ENCODE results near the gene MINDY3. TPM values are rescaled to one million over a fixed set of nuclear protein-coding genes. Genes with fewer than 3 reads are reported as not detected.
"Not testable (repeated sequence)": the region's sequence is repeated elsewhere in the genome, so short reads cannot be mapped to it uniquely, and the experiment has no call there.

The MINDY3 gene
- total RNA-seq, 5 donors from 2014 or later (not counting 1 experiment from before 2014, with no cell fraction given), result 23.6 to 38.0 (median 29.0) TPM

GRCh38 chr10:15852111-15852557 is 8.2 kb downstream of the MINDY3 start:
- H3K4me3 ChIP-seq (ENCODE audit: control insufficient read depth in 1 of 2, extremely low read depth in 1 of 2, low read length in 1 of 2), result no peak overlapping the region
- H3K9me3 ChIP-seq, result peaks cover 7% of the 10 kb centered on the region
- ATAC-seq (replicated peaks in 1 of 4), result no peak
- no peak overlapping the region for H3K4me3 Mint-ChIP-seq
- no peaks in the 10 kb centered on the region for H3K4me1 ChIP-seq (ENCODE audit: control insufficient read depth in 1 of 2, extremely low read depth in 1 of 2, insufficient read depth in 2 of 2, low read length in 2 of 2)
- H3K27me3 Mint-ChIP-seq, result no peaks in the 10 kb centered on the region
- peaks cover 76% of the 10 kb centered on the region for H3K36me3 Mint-ChIP-seq
- H3K27ac ChIP-seq (ENCODE audit: low read length), result no peak overlapping the region
- H3K36me3 ChIP-seq (ENCODE audit: control insufficient read depth in 2 of 2, extremely low read depth in 1 of 2, insufficient read depth in 1 of 2, low read length in 1 of 2), result peaks cover 3 to 5% of the 10 kb centered on the region in 2 donors
- CTCF ChIA-PET, result no interaction called here
- H3K27ac Mint-ChIP-seq, result no peak overlapping the region
- no peak for DNase-seq
- H3K4me1 Mint-ChIP-seq, result peaks cover 41 to 55% (median 50%) of the 10 kb centered on the region in 3 donors
- POLR2A ChIA-PET, result no interaction called here
- WGBS (ENCODE audit: insufficient coverage), result no CpG with 5 or more reads among the region's 2 CpGs
- H3K27me3 ChIP-seq (replicated peaks in 1 of 2; ENCODE audit: control insufficient read depth in 2 of 2, extremely low read depth in 1 of 2, insufficient read depth in 2 of 2, low read length in 1 of 2), result no peaks in the 10 kb centered on the region
- H3K9me3 Mint-ChIP-seq, result peaks cover 12 to 25% (median 24%) of the 10 kb centered on the region in 3 donors

GRCh38 chr10:15850337-15850978 is 9.8 kb downstream of the MINDY3 start:
- POLR2A ChIA-PET; H3K27ac ChIP-seq (ENCODE audit: low read length); H3K4me3 Mint-ChIP-seq; H3K4me3 ChIP-seq (ENCODE audit: control insufficient read depth in 1 of 2, extremely low read depth in 1 of 2, low read length in 1 of 2); H3K27ac Mint-ChIP-seq; CTCF ChIA-PET; H3K36me3 ChIP-seq (ENCODE audit: control insufficient read depth in 2 of 2, extremely low read depth in 1 of 2, insufficient read depth in 1 of 2, low read length in 1 of 2); ATAC-seq (replicated peaks in 1 of 4); H3K27me3 Mint-ChIP-seq; H3K27me3 ChIP-seq (replicated peaks in 1 of 2; ENCODE audit: control insufficient read depth in 2 of 2, extremely low read depth in 1 of 2, insufficient read depth in 2 of 2, low read length in 1 of 2); H3K9me3 ChIP-seq; H3K4me1 ChIP-seq (ENCODE audit: control insufficient read depth in 1 of 2, extremely low read depth in 1 of 2, insufficient read depth in 2 of 2, low read length in 2 of 2): not testable (repeated sequence)
- peaks cover 71% of the 10 kb centered on the region for H3K36me3 Mint-ChIP-seq
- H3K4me1 Mint-ChIP-seq, result peaks cover 29 to 46% (median 43%) of the 10 kb centered on the region in 3 donors
- peak in 4 of 35 experiments; percentile 2 to 6 (median 3) for DNase-seq
- H3K9me3 Mint-ChIP-seq, result peaks cover 12 to 25% (median 24%) of the 10 kb centered on the region in 3 donors
- WGBS (ENCODE audit: insufficient coverage), result 93% methylated on average over 4 of the region's 9 CpGs

- no peak overlapping the region for H3K27ac Mint-ChIP-seq
- H3K4me3 ChIP-seq (ENCODE audit: control insufficient read depth in 1 of 2, extremely low read depth in 1 of 2, low read length in 1 of 2), result no peak overlapping the region
- POLR2A ChIA-PET, result interaction anchor here (0.6 to 0.7 kb wide), 3 partner anchors 9 to 1366 kb away, joined by 3 to 4 read pairs (median 3); no protein-coding TSS in a partner anchor
- DNase-seq (no peak), ATAC-seq (replicated peaks in 1 of 4) (no peak)
- H3K4me3 Mint-ChIP-seq, result no peak overlapping the region
- CTCF ChIA-PET, result interaction anchor here in 1 of 2 donors (1.0 kb wide), 1 partner anchor 9 kb away, joined by 7 read pairs; no protein-coding TSS in a partner anchor
- no CpG with 5 or more reads among the region's 4 CpGs for WGBS (ENCODE audit: insufficient coverage)
- H3K9me3 Mint-ChIP-seq, result peaks cover 12 to 25% (median 24%) of the 10 kb centered on the region in 3 donors
- peaks cover 3 to 5% of the 10 kb centered on the region in 2 donors for H3K36me3 ChIP-seq (ENCODE audit: control insufficient read depth in 2 of 2, extremely low read depth in 1 of 2, insufficient read depth in 1 of 2, low read length in 1 of 2)
- no peak overlapping the region for H3K27ac ChIP-seq (ENCODE audit: low read length)
- H3K4me1 ChIP-seq (ENCODE audit: control insufficient read depth in 1 of 2, extremely low read depth in 1 of 2, insufficient read depth in 2 of 2, low read length in 2 of 2), result no peaks in the 10 kb centered on the region
- no peaks in the 10 kb centered on the region for H3K27me3 ChIP-seq (replicated peaks in 1 of 2; ENCODE audit: control insufficient read depth in 2 of 2, extremely low read depth in 1 of 2, insufficient read depth in 2 of 2, low read length in 1 of 2)
- no peaks in the 10 kb centered on the region for H3K27me3 Mint-ChIP-seq
- H3K9me3 ChIP-seq, result peaks cover 7% of the 10 kb centered on the region
- H3K36me3 Mint-ChIP-seq, result peaks cover 64% of the 10 kb centered on the region
- peaks cover 19 to 37% (median 35%) of the 10 kb centered on the region in 3 donors for H3K4me1 Mint-ChIP-seq
These were observed 11.0 kb downstream of the MINDY3 start for GRCh38 chr10:15849316-15849715.

GRCh38 chr10:15847481-15847880 is 12.8 kb downstream of the MINDY3 start:
- WGBS (ENCODE audit: insufficient coverage), result no CpG with 5 or more reads among the region's 4 CpGs

GRCh38 chr10:15844517-15844916 is 15.8 kb downstream of the MINDY3 start:
- no peak overlapping the region for H3K27ac Mint-ChIP-seq
- H3K27me3 Mint-ChIP-seq, result no peaks in the 10 kb centered on the region
- Histone ChIP-seq H3K4me3 (ENCODE audit: control insufficient read depth in 1 of 2, extremely low read depth in 1 of 2, low read length in 1 of 2) (no peak overlapping the region), H3K27me3 (replicated peaks in 1 of 2; ENCODE audit: control insufficient read depth in 2 of 2, extremely low read depth in 1 of 2, insufficient read depth in 2 of 2, low read length in 1 of 2) (no peaks in the 10 kb centered on the region), H3K27ac (ENCODE audit: low read length) (no peak overlapping the region), H3K9me3 (no peaks in the 10 kb centered on the region), H3K36me3 (ENCODE audit: control insufficient read depth in 2 of 2, extremely low read depth in 1 of 2, insufficient read depth in 1 of 2, low read length in 1 of 2) (peaks cover 0 to 10% of the 10 kb centered on the region in 2 donors), H3K4me1 (ENCODE audit: control insufficient read depth in 1 of 2, extremely low read depth in 1 of 2, insufficient read depth in 2 of 2, low read length in 2 of 2) (no peaks in the 10 kb centered on the region)
- CTCF ChIA-PET, result interaction anchor here in 1 of 2 donors (0.8 kb wide), 1 partner anchor 9 kb away, joined by 3 read pairs; no protein-coding TSS in a partner anchor
- POLR2A ChIA-PET, result no interaction called here
- peaks cover 45% of the 10 kb centered on the region for H3K36me3 Mint-ChIP-seq
- H3K4me3 Mint-ChIP-seq, result no peak overlapping the region
- DNase-seq (no peak), ATAC-seq (replicated peaks in 1 of 4) (no peak)
- peaks cover 17 to 39% (median 35%) of the 10 kb centered on the region in 3 donors for H3K4me1 Mint-ChIP-seq
- H3K9me3 Mint-ChIP-seq, result no peaks in the 10 kb centered on the region

More at GRCh38 chr10:15847481-15847880, 12.8 kb downstream of the MINDY3 start:
- H3K4me3 Mint-ChIP-seq, result no peak overlapping the region
- Histone ChIP-seq H3K4me1 (ENCODE audit: control insufficient read depth in 1 of 2, extremely low read depth in 1 of 2, insufficient read depth in 2 of 2, low read length in 2 of 2) (no peaks in the 10 kb centered on the region), H3K36me3 (ENCODE audit: control insufficient read depth in 2 of 2, extremely low read depth in 1 of 2, insufficient read depth in 1 of 2, low read length in 1 of 2) (peaks cover 3 to 6% of the 10 kb centered on the region in 2 donors), H3K9me3 (peaks cover 7% of the 10 kb centered on the region), H3K4me3 (ENCODE audit: control insufficient read depth in 1 of 2, extremely low read depth in 1 of 2, low read length in 1 of 2) (no peak overlapping the region), H3K27me3 (replicated peaks in 1 of 2; ENCODE audit: control insufficient read depth in 2 of 2, extremely low read depth in 1 of 2, insufficient read depth in 2 of 2, low read length in 1 of 2) (no peaks in the 10 kb centered on the region), H3K27ac (ENCODE audit: low read length) (no peak overlapping the region)
- POLR2A ChIA-PET, result no interaction called here
- peaks cover 24 to 43% (median 43%) of the 10 kb centered on the region in 3 donors for H3K4me1 Mint-ChIP-seq
- peaks cover 61% of the 10 kb centered on the region for H3K36me3 Mint-ChIP-seq
- H3K27me3 Mint-ChIP-seq, result no peaks in the 10 kb centered on the region
- H3K9me3 Mint-ChIP-seq, result peaks cover 12 to 25% (median 24%) of the 10 kb centered on the region in 3 donors
- CTCF ChIA-PET, result no interaction called here
- no peak overlapping the region for H3K27ac Mint-ChIP-seq
- ATAC-seq (replicated peaks in 1 of 4), result no peak
- no peak for DNase-seq

- Histone ChIP-seq H3K36me3 (ENCODE audit: control insufficient read depth in 2 of 2, extremely low read depth in 1 of 2, insufficient read depth in 1 of 2, low read length in 1 of 2) (peaks cover 0 to 10% of the 10 kb centered on the region in 2 donors), H3K27ac (ENCODE audit: low read length) (no peak overlapping the region), H3K4me3 (ENCODE audit: control insufficient read depth in 1 of 2, extremely low read depth in 1 of 2, low read length in 1 of 2) (no peak overlapping the region), H3K9me3 (no peaks in the 10 kb centered on the region), H3K27me3 (replicated peaks in 1 of 2; ENCODE audit: control insufficient read depth in 2 of 2, extremely low read depth in 1 of 2, insufficient read depth in 2 of 2, low read length in 1 of 2) (no peaks in the 10 kb centered on the region), H3K4me1 (ENCODE audit: control insufficient read depth in 1 of 2, extremely low read depth in 1 of 2, insufficient read depth in 2 of 2, low read length in 2 of 2) (no peaks in the 10 kb centered on the region)
- no CpG with 5 or more reads among the region's 4 CpGs for WGBS (ENCODE audit: insufficient coverage)
- ATAC-seq (replicated peaks in 1 of 4) (no peak), DNase-seq (no peak)
- POLR2A ChIA-PET, result no interaction called here
- no peaks in the 10 kb centered on the region for H3K9me3 Mint-ChIP-seq
- CTCF ChIA-PET, result interaction anchor here in 1 of 2 donors (2.0 kb wide), 1 partner anchor 12 kb away, joined by 7 read pairs; no protein-coding TSS in a partner anchor
- H3K36me3 Mint-ChIP-seq, result peaks cover 37% of the 10 kb centered on the region
- H3K27me3 Mint-ChIP-seq, result no peaks in the 10 kb centered on the region
- H3K27ac Mint-ChIP-seq, result no peak overlapping the region
- no peak overlapping the region for H3K4me3 Mint-ChIP-seq
- H3K4me1 Mint-ChIP-seq, result peaks cover 17 to 31% (median 29%) of the 10 kb centered on the region in 3 donors
These were observed 16.6 kb downstream of the MINDY3 start for GRCh38 chr10:15843695-15844094.
